Measurements from ENCODE around the gene CNTFR. TPM values are rescaled to one million over a fixed set of nuclear protein-coding genes. Genes with fewer than 3 reads are reported as not detected.

CNTFR gene
- total and polyA plus RNA-seq, 2 experiments from 2014 or later: 0.73 to 1.9 TPM

DNA sequence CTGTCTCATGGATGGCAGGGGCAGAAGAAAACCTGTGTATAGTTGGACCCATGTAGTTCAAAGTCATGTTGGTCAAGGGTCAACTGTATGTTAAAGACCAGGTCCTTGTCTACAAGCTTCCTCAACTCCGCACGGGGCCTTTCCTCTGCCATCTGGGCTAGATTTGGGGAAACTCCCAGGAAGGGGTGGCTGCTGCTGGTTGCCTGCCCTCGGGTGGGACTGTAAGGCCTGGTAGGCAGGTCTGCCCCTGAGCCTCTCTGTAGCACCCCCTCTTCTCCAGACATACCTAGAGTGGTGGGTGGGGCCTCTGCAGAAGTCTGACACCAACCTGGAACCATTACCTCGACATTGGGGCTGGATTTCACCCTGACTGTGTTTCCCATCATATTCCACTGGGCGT, 82.0 kb downstream of the CNTFR start:
- no peak for TF ChIP-seq NANOG (IDR thresholded peaks at IDR 0.05; ENCODE audit: borderline replicate concordance)
- no peak for TF ChIP-seq ZNF114 (CRISPR knock-in tag; IDR thresholded peaks at IDR 0.05)
- TF ChIP-seq CREB1 (CRISPR knock-in tag; IDR thresholded peaks at IDR 0.05; ENCODE audit: low read depth): no peak
- TF ChIP-seq, protein P1, sequence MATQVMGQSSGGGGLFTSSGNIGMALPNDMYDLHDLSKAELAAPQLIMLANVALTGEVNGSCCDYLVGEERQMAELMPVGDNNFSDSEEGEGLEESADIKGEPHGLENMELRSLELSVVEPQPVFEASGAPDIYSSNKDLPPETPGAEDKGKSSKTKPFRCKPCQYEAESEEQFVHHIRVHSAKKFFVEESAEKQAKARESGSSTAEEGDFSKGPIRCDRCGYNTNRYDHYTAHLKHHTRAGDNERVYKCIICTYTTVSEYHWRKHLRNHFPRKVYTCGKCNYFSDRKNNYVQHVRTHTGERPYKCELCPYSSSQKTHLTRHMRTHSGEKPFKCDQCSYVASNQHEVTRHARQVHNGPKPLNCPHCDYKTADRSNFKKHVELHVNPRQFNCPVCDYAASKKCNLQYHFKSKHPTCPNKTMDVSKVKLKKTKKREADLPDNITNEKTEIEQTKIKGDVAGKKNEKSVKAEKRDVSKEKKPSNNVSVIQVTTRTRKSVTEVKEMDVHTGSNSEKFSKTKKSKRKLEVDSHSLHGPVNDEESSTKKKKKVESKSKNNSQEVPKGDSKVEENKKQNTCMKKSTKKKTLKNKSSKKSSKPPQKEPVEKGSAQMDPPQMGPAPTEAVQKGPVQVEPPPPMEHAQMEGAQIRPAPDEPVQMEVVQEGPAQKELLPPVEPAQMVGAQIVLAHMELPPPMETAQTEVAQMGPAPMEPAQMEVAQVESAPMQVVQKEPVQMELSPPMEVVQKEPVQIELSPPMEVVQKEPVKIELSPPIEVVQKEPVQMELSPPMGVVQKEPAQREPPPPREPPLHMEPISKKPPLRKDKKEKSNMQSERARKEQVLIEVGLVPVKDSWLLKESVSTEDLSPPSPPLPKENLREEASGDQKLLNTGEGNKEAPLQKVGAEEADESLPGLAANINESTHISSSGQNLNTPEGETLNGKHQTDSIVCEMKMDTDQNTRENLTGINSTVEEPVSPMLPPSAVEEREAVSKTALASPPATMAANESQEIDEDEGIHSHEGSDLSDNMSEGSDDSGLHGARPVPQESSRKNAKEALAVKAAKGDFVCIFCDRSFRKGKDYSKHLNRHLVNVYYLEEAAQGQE (IDR thresholded peaks at IDR 0.05; ENCODE audit: unreplicated experiment): no peak
- peaks cover 4% of the 10 kb centered on the region for H3K27me3 Mint-ChIP-seq (ENCODE audit: insufficient read depth, low read depth, poor library complexity)
- H3K36me3 Mint-ChIP-seq (ENCODE audit: low read depth): no peaks in the 10 kb centered on the region
- peaks cover 36% of the 10 kb centered on the region for H3K4me1 Mint-ChIP-seq
- ATAC-seq: no peak
- Histone ChIP-seq H2AFZ (no peak overlapping the region), H3K9me2 (ENCODE audit: insufficient read depth) (0 out of 2 replicates have a peak, but pooled peaks cover 4% of the 10 kb centered on the region), H3K27ac (ENCODE audit: low read depth) (no peak overlapping the region), H3K79me2 (replicated peaks; ENCODE audit: insufficient read depth) (no peaks in the 10 kb centered on the region), H4K20me1 (replicated peaks; ENCODE audit: insufficient read depth) (no peaks in the 10 kb centered on the region), H3K4me1 (ENCODE audit: insufficient read depth) (peaks cover 23% of the 10 kb centered on the region), H3K27me3 (ENCODE audit: insufficient read depth) (no peaks in the 10 kb centered on the region), H3K4me3 (no peak overlapping the region), H3K4me2 (no peak overlapping the region), H3K36me3 (ENCODE audit: insufficient read depth) (no peaks in the 10 kb centered on the region), H3F3A (replicated peaks; ENCODE audit: low read depth) (no peaks in the 10 kb centered on the region)
- H3K9me3 Mint-ChIP-seq: no peaks in the 10 kb centered on the region; the same call in 2 of the 3 replicates
- H3K4me3 Mint-ChIP-seq: no peak overlapping the region
- no peak overlapping the region for H3K27ac Mint-ChIP-seq
- DNase-seq (ENCODE audit: low spot score): no peak

DNA sequence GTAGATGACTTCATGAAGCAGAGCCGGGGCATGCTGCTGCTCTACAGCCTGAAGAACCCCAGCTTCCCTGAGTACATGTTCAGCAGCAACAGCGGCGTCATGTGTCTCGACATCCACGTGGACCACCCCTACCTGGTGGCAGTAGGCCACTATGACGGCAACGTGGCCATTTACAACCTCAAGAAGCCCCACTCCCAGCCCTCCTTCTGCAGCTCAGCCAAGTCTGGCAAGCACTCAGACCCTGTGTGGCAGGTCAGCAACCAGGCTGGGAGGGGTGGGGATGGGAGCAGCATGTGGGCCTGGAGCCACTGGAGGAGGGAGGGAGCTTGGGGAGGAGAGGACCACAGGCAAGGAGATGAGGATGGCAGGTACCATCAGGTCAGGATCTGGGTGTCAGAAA, 82.9 kb downstream of the CNTFR start:
- no peak overlapping the region for H3K27ac Mint-ChIP-seq
- no peaks in the 10 kb centered on the region for H3K79me2 ChIP-seq (replicated peaks; ENCODE audit: insufficient read depth)
- no peak overlapping the region for H3K4me2 ChIP-seq
- no peaks in the 10 kb centered on the region for H3K9me2 ChIP-seq (ENCODE audit: insufficient read depth)
- H3K4me1 Mint-ChIP-seq: peaks cover 29% of the 10 kb centered on the region
- H3K4me1 ChIP-seq (ENCODE audit: insufficient read depth): peaks cover 15% of the 10 kb centered on the region
- no peaks in the 10 kb centered on the region for H3K36me3 ChIP-seq (ENCODE audit: insufficient read depth)
- H2AFZ ChIP-seq: no peak overlapping the region
- H3F3A ChIP-seq (replicated peaks; ENCODE audit: low read depth): no peaks in the 10 kb centered on the region
- no peak for ATAC-seq
- H3K27me3 Mint-ChIP-seq (ENCODE audit: insufficient read depth, low read depth, poor library complexity): peaks cover 4% of the 10 kb centered on the region
- H4K20me1 ChIP-seq (replicated peaks; ENCODE audit: insufficient read depth): no peaks in the 10 kb centered on the region
- H3K4me3 ChIP-seq: no peak overlapping the region
- H3K27ac ChIP-seq (ENCODE audit: low read depth): no peak overlapping the region
- H3K27me3 ChIP-seq (ENCODE audit: insufficient read depth): no peaks in the 10 kb centered on the region
- H3K4me3 Mint-ChIP-seq: no peak overlapping the region
- no peaks in the 10 kb centered on the region for H3K36me3 Mint-ChIP-seq (ENCODE audit: low read depth)
- DNase-seq (ENCODE audit: low spot score): no peak
- H3K9me3 Mint-ChIP-seq: no peaks in the 10 kb centered on the region; the same call in 2 of the 3 replicates
- TF ChIP-seq ZNF331 (CRISPR knock-in tag; IDR thresholded peaks at IDR 0.05; ENCODE audit: low read depth) (no peak), JUNB (IDR thresholded peaks at IDR 0.05; ENCODE audit: unreplicated experiment) (no peak), POLR2AphosphoS5 (IDR thresholded peaks at IDR 0.05; ENCODE audit: low read depth) (no peak), NANOG (IDR thresholded peaks at IDR 0.05; ENCODE audit: borderline replicate concordance) (no peak), STAT1 (IDR thresholded peaks at IDR 0.05; ENCODE audit: unreplicated experiment) (no peak), CREB1 (CRISPR knock-in tag; IDR thresholded peaks at IDR 0.05; ENCODE audit: low read depth) (no peak), EZH2 (IDR thresholded peaks at IDR 0.05; ENCODE audit: low read depth, unreplicated experiment) (no peak), EZH2phosphoT487 (IDR thresholded peaks at IDR 0.05; ENCODE audit: unreplicated experiment) (no peak), ZNF114 (CRISPR knock-in tag; IDR thresholded peaks at IDR 0.05) (no peak)
- TF ChIP-seq, protein P2, sequence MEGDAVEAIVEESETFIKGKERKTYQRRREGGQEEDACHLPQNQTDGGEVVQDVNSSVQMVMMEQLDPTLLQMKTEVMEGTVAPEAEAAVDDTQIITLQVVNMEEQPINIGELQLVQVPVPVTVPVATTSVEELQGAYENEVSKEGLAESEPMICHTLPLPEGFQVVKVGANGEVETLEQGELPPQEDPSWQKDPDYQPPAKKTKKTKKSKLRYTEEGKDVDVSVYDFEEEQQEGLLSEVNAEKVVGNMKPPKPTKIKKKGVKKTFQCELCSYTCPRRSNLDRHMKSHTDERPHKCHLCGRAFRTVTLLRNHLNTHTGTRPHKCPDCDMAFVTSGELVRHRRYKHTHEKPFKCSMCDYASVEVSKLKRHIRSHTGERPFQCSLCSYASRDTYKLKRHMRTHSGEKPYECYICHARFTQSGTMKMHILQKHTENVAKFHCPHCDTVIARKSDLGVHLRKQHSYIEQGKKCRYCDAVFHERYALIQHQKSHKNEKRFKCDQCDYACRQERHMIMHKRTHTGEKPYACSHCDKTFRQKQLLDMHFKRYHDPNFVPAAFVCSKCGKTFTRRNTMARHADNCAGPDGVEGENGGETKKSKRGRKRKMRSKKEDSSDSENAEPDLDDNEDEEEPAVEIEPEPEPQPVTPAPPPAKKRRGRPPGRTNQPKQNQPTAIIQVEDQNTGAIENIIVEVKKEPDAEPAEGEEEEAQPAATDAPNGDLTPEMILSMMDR (conservative IDR thresholded peaks at IDR 0.05; ENCODE audit: low read depth in 2 of 2): no peak
- TF ChIP-seq, protein P3, sequence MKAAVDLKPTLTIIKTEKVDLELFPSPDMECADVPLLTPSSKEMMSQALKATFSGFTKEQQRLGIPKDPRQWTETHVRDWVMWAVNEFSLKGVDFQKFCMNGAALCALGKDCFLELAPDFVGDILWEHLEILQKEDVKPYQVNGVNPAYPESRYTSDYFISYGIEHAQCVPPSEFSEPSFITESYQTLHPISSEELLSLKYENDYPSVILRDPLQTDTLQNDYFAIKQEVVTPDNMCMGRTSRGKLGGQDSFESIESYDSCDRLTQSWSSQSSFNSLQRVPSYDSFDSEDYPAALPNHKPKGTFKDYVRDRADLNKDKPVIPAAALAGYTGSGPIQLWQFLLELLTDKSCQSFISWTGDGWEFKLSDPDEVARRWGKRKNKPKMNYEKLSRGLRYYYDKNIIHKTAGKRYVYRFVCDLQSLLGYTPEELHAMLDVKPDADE (IDR thresholded peaks at IDR 0.05): no peak
- TF ChIP-seq, protein P1 (IDR thresholded peaks at IDR 0.05; ENCODE audit: unreplicated experiment): no peak

All from GM23338 (cell line).